ENCODE measurements around the gene EVA1A.

The EVA1A gene

GRCh38 chr2:75519843-75520242 lies 40.9 kb downstream of the EVA1A start:
- Histone ChIP-seq H3K9me3 (ENCODE audit: insufficient read depth, low read length) (no peaks in the 10 kb centered on the region), H3K4me2 (ENCODE audit: low read depth, low read length, poor library complexity, severe bottlenecking) (no peak overlapping the region), H3K79me2 (ENCODE audit: insufficient read depth, low read length) (no peaks in the 10 kb centered on the region), H3K27me3 (ENCODE audit: low read length) (no peaks in the 10 kb centered on the region), H3K9ac (ENCODE audit: low read length) (no peak overlapping the region), H2AFZ (ENCODE audit: low read depth, low read length, severe bottlenecking) (no peak overlapping the region), H4K20me1 (ENCODE audit: low read depth, low read length) (no peaks in the 10 kb centered on the region), H3K9me2 (replicated peaks; ENCODE audit: insufficient read depth, low read length) (no peaks in the 10 kb centered on the region), H3K36me3 (ENCODE audit: low read length) (no peaks in the 10 kb centered on the region), H3K27ac (ENCODE audit: low read depth, low read length) (no peak overlapping the region), H3K4me3 (ENCODE audit: insufficient read depth, low read length, poor library complexity, severe bottlenecking) (no peak overlapping the region), H3F3A (ENCODE audit: insufficient read depth) (no peaks in the 10 kb centered on the region)
- no peak for TF ChIP-seq CTCF (IDR thresholded peaks at IDR 0.05; ENCODE audit: insufficient read depth, low read length, poor library complexity, severe bottlenecking)
- TF ChIP-seq EZH2phosphoT487 (conservative IDR thresholded peaks at IDR 0.05; ENCODE audit: low read length), result no peak

GRCh38 chr2:75518638-75519465 lies 41.9 kb downstream of the EVA1A start:
- H3K9ac ChIP-seq (ENCODE audit: low read length), result no peak overlapping the region
- no peaks in the 10 kb centered on the region for H3K27me3 ChIP-seq (ENCODE audit: low read length)
- no peak overlapping the region for H3K4me2 ChIP-seq (ENCODE audit: low read depth, low read length, poor library complexity, severe bottlenecking)
- H3F3A ChIP-seq (ENCODE audit: insufficient read depth), result no peaks in the 10 kb centered on the region
- no peaks in the 10 kb centered on the region for H3K36me3 ChIP-seq (ENCODE audit: low read length)
- TF ChIP-seq CTCF (IDR thresholded peaks at IDR 0.05; ENCODE audit: insufficient read depth, low read length, poor library complexity, severe bottlenecking) (no peak), EZH2phosphoT487 (conservative IDR thresholded peaks at IDR 0.05; ENCODE audit: low read length) (no peak)
- H3K4me3 ChIP-seq (ENCODE audit: insufficient read depth, low read length, poor library complexity, severe bottlenecking), result no peak overlapping the region
- H2AFZ ChIP-seq (ENCODE audit: low read depth, low read length, severe bottlenecking), result no peak overlapping the region
- H4K20me1 ChIP-seq (ENCODE audit: low read depth, low read length), result no peaks in the 10 kb centered on the region
- no peaks in the 10 kb centered on the region for H3K79me2 ChIP-seq (ENCODE audit: insufficient read depth, low read length)
- H3K27ac ChIP-seq (ENCODE audit: low read depth, low read length), result no peak overlapping the region
- H3K9me2 ChIP-seq (replicated peaks; ENCODE audit: insufficient read depth, low read length), result no peaks in the 10 kb centered on the region
- no peaks in the 10 kb centered on the region for H3K9me3 ChIP-seq (ENCODE audit: insufficient read depth, low read length)

GRCh38 chr2:75517547-75518230 lies 43.0 kb downstream of the EVA1A start:
- 0 out of 2 replicates have a peak, but pooled peaks cover 2% of the 10 kb centered on the region for H3K9me3 ChIP-seq (ENCODE audit: insufficient read depth, low read length)
- no peak overlapping the region for H2AFZ ChIP-seq (ENCODE audit: low read depth, low read length, severe bottlenecking)
- H3K9ac ChIP-seq (ENCODE audit: low read length), result no peak overlapping the region
- no peaks in the 10 kb centered on the region for H4K20me1 ChIP-seq (ENCODE audit: low read depth, low read length)
- TF ChIP-seq EZH2phosphoT487 (conservative IDR thresholded peaks at IDR 0.05; ENCODE audit: low read length) (no peak), CTCF (IDR thresholded peaks at IDR 0.05; ENCODE audit: insufficient read depth, low read length, poor library complexity, severe bottlenecking) (no peak)
- no peak overlapping the region for H3K4me2 ChIP-seq (ENCODE audit: low read depth, low read length, poor library complexity, severe bottlenecking)
- H3K9me2 ChIP-seq (replicated peaks; ENCODE audit: insufficient read depth, low read length), result no peaks in the 10 kb centered on the region
- H3K27me3 ChIP-seq (ENCODE audit: low read length), result no peaks in the 10 kb centered on the region
- H3K36me3 ChIP-seq (ENCODE audit: low read length), result no peaks in the 10 kb centered on the region
- H3F3A ChIP-seq (ENCODE audit: insufficient read depth), result no peaks in the 10 kb centered on the region
- no peaks in the 10 kb centered on the region for H3K79me2 ChIP-seq (ENCODE audit: insufficient read depth, low read length)
- H3K4me3 ChIP-seq (ENCODE audit: insufficient read depth, low read length, poor library complexity, severe bottlenecking), result no peak overlapping the region
- no peak overlapping the region for H3K27ac ChIP-seq (ENCODE audit: low read depth, low read length)
